OCI-LY1 (cell line): ENCODE measurements around the gene CAMK2D.
A peak's percentile ranks its signal among the peaks of the same experiment; 100 is the strongest.

Experiments used
- H2AFZ ChIP-seq: fragments of 200-600 bp; sonication (generic), shearing (Covaris generic); 2 replicates; pipeline ENCODE4 v1.6.0; 2014; ENCODE audit warnings: antibody characterized with exemption, mild to moderate bottlenecking, low read length
- H3F3A ChIP-seq: fragments of 200-600 bp; sonication (generic), shearing (Covaris generic); 2 replicates; pipeline ENCODE4 v1.6.0; 2014; ENCODE audit warnings: mild to moderate bottlenecking, antibody characterized with exemption, low read length, moderate library complexity; ENCODE audit not compliant: insufficient read depth
- H3K27ac ChIP-seq: fragments of 200-600 bp; sonication (generic); 2 replicates; pipeline ENCODE4 v1.5.1; 2014; ENCODE audit warnings: low read length, mixed run types, mild to moderate bottlenecking, low read depth; ENCODE audit not compliant: poor library complexity, severe bottlenecking
- H3K27me3 ChIP-seq: fragments of 200-600 bp; sonication (generic); 2 replicates; pipeline ENCODE4 v1.6.0; 2014; ENCODE audit warnings: antibody characterized with exemption, mild to moderate bottlenecking, low read length, moderate library complexity; ENCODE audit not compliant: insufficient read depth
- H3K36me3 ChIP-seq: fragments of 200-600 bp; sonication (generic); 2 replicates; pipeline ENCODE4 v1.6.1; 2014; ENCODE audit warnings: mild to moderate bottlenecking, antibody characterized with exemption, low read length, moderate library complexity, mixed read lengths; ENCODE audit not compliant: insufficient read depth
- H3K4me1 ChIP-seq: fragments of 200-600 bp; sonication (generic); 2 replicates; pipeline ENCODE4 v1.5.1; 2014; ENCODE audit warnings: mild to moderate bottlenecking, low read length, moderate library complexity; ENCODE audit not compliant: insufficient read depth, severe bottlenecking
- H3K4me2 ChIP-seq: fragments of 200-600 bp; sonication (generic), shearing (Covaris generic); 2 replicates; pipeline ENCODE4 v1.6.1; 2014; ENCODE audit warnings: low read length
- H3K4me3 ChIP-seq: fragments of 200-600 bp; sonication (generic); 2 replicates; pipeline ENCODE4 v1.5.1; 2014; ENCODE audit warnings: low read length, low read depth, mild to moderate bottlenecking, mixed read lengths; ENCODE audit not compliant: poor library complexity, severe bottlenecking
- H3K79me2 ChIP-seq: fragments of 200-600 bp; shearing (Covaris generic); 2 replicates; pipeline ENCODE4 v1.6.1; 2016; ENCODE audit warnings: mixed run types, low read length, mixed read lengths; ENCODE audit not compliant: insufficient read depth
- H3K9ac ChIP-seq: fragments of 200-600 bp; sonication (generic), shearing (Covaris generic); 2 replicates; pipeline ENCODE4 v1.6.1; 2014; ENCODE audit warnings: mild to moderate bottlenecking, low read length, mixed read lengths
- H3K9me2 ChIP-seq: fragments of 200-600 bp; sonication (generic), shearing (Covaris generic); 2 replicates; pipeline ENCODE4 v1.6.1; 2014; ENCODE audit warnings: low read depth, mild to moderate bottlenecking, low read length, mixed read lengths
- H3K9me3 ChIP-seq: fragments of 200-600 bp; shearing (Covaris generic); 2 replicates; pipeline ENCODE4 v1.6.1; 2014; ENCODE audit warnings: low read length, mixed read lengths
- H4K20me1 ChIP-seq: fragments of 200-600 bp; sonication (generic), shearing (Covaris generic); 2 replicates; pipeline ENCODE4 v1.6.0; 2016; ENCODE audit warnings: mild to moderate bottlenecking, low read length; ENCODE audit not compliant: insufficient read depth
- EZH2 ChIP-seq: fragments of 200-600 bp; sonication (generic), shearing (Covaris generic); IDR thresholded peaks from 2 replicates; pipeline ENCODE4 v1.8.0; 2017; ENCODE audit warnings: borderline replicate concordance, mixed run types, mild to moderate bottlenecking, antibody characterized with exemption, low read length, moderate library complexity, mixed read lengths
- TF ChIP-seq, protein P1 (sequence below): fragments of 200-600 bp; sonication (generic), shearing (Covaris generic); IDR thresholded peaks from 2 replicates; pipeline ENCODE4 v1.5.1; 2017; ENCODE audit warnings: mild to moderate bottlenecking, antibody characterized with exemption, low read length, moderate library complexity, mixed read lengths

CAMK2D gene

DNA sequence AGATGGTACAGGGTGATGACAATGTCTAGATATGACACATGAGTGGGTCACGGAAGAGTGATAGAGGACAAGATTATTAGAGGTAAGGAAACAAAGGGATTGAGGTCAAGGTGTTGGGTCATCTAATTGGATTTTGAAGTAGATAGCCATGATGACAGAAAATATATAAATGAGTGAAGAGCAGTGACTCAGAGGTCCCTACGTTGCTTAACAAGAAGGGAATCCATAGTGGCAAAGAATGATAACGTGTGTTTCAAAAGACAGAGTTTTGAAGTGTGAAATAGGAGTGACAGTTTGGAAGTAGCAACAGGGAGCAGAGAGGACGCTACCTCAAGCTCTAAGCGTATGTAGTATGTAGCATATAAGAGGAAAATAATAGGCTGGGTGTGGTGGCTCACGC lies 22.2 kb upstream of the CAMK2D start:
- H3K9me3 ChIP-seq = no peaks in the 10 kb centered on the region
- no peaks in the 10 kb centered on the region for H3K9me2 ChIP-seq
- no peak overlapping the region for H3K27ac ChIP-seq
- H2AFZ ChIP-seq = no peak overlapping the region
- H3K36me3 ChIP-seq = no peaks in the 10 kb centered on the region
- H3F3A ChIP-seq = no peaks in the 10 kb centered on the region
- no peaks in the 10 kb centered on the region for H3K27me3 ChIP-seq
- H3K4me1 ChIP-seq = no peaks in the 10 kb centered on the region
- no peaks in the 10 kb centered on the region for H3K79me2 ChIP-seq
- no peak overlapping the region for H3K4me3 ChIP-seq
- H3K4me2 ChIP-seq = no peak overlapping the region
- no peak for TF ChIP-seq EZH2
- TF ChIP-seq, protein P1, sequence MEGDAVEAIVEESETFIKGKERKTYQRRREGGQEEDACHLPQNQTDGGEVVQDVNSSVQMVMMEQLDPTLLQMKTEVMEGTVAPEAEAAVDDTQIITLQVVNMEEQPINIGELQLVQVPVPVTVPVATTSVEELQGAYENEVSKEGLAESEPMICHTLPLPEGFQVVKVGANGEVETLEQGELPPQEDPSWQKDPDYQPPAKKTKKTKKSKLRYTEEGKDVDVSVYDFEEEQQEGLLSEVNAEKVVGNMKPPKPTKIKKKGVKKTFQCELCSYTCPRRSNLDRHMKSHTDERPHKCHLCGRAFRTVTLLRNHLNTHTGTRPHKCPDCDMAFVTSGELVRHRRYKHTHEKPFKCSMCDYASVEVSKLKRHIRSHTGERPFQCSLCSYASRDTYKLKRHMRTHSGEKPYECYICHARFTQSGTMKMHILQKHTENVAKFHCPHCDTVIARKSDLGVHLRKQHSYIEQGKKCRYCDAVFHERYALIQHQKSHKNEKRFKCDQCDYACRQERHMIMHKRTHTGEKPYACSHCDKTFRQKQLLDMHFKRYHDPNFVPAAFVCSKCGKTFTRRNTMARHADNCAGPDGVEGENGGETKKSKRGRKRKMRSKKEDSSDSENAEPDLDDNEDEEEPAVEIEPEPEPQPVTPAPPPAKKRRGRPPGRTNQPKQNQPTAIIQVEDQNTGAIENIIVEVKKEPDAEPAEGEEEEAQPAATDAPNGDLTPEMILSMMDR = no peak
- H3K9ac ChIP-seq = no peak overlapping the region
- H4K20me1 ChIP-seq = no peaks in the 10 kb centered on the region

DNA sequence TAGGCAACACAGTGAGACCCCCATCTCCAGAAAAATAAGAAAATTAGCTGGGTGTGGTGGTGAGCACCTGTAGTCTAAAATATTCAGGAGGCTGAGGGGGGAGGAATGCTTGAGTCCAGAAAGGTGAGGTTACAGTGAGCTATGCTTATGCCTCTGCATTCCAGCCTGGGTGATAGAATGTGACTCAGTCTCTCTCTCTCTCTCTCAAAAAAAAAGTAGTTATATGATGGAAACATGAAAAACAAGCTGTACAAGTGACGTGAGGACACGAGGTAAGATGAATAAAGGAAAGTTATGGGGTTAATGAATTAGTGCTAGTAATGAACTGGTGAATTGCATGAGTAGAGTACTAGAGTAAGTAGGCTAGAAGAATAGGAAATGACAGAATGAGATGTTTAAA lies 21.8 kb upstream of the CAMK2D start:
- Histone ChIP-seq H3K27ac (no peak overlapping the region), H3K36me3 (no peaks in the 10 kb centered on the region), H3K4me2 (no peak overlapping the region), H3K4me3 (no peak overlapping the region), H3K27me3 (no peaks in the 10 kb centered on the region), H3K79me2 (no peaks in the 10 kb centered on the region), H4K20me1 (no peaks in the 10 kb centered on the region), H3K9ac (no peak overlapping the region), H3K9me2 (no peaks in the 10 kb centered on the region), H3K4me1 (no peaks in the 10 kb centered on the region), H3F3A (no peaks in the 10 kb centered on the region), H3K9me3 (no peaks in the 10 kb centered on the region), H2AFZ (no peak overlapping the region)
- TF ChIP-seq, protein P1 = no peak
- no peak for TF ChIP-seq EZH2

DNA sequence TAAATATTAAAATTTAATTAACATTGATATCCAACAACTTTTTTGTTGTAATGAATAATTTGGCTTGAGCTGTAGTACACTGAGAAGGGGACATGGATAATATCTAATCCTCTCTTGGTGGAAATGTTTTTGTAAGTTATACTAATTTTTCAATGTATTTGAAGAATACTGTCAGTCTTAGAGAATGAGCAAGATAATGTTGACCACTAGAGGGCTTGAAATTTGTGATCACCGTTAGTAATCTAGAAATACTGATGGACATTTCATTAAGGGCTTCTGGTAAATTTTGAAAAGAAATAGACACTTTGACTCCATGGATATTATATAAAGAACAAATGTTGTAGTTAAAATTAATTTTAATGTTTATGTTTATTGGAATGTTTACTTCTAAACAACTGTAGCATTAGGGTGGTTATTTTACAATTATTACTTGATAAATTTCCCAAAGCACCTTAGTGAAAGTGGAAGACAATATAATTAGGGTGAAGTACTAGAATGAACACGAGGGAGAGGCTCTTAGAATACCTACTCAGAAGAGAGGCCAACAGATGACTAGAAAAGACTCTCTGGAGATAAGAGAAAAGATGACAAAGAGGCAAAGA lies 20.0 kb upstream of the CAMK2D start:
- Histone ChIP-seq H3K79me2 (no peaks in the 10 kb centered on the region), H3K4me2 (no peak overlapping the region), H3K9ac (no peak overlapping the region), H3K36me3 (no peaks in the 10 kb centered on the region), H3K4me1 (no peaks in the 10 kb centered on the region), H3K9me2 (no peaks in the 10 kb centered on the region), H4K20me1 (no peaks in the 10 kb centered on the region), H3K27ac (no peak overlapping the region), H3K9me3 (no peaks in the 10 kb centered on the region), H3F3A (no peaks in the 10 kb centered on the region), H3K4me3 (no peak overlapping the region), H3K27me3 (no peaks in the 10 kb centered on the region), H2AFZ (no peak overlapping the region)
- no peak for TF ChIP-seq EZH2
- TF ChIP-seq, protein P1 = peak; percentile 63
